Omental fat pad (tissue), 4 donors: ENCODE data around the gene PPP6R3. TPM values are rescaled to one million over a fixed set of nuclear protein-coding genes. Genes with fewer than 3 reads are reported as not detected.

Experiments used
- ATAC-seq: fragments of 150-250 bp; one replicate; pipeline ENCODE4 v1.9.1; 2016; ENCODE audit warnings: mild to moderate bottlenecking, moderate library complexity; ENCODE audit not compliant: low FRiP score
- DNase-seq: peaks from one replicate; pipeline ENCODE4 v3.0.0-alpha.2; 2019; ENCODE audit warnings: low spot score
- CTCF ChIP-seq, 3 donors: fragments of 450-650 bp; IDR thresholded peaks; one replicate each; pipeline ENCODE4 v1.5.1; 2016 to 2017; ENCODE audit warnings: antibody characterized with exemption in 3 of 3, mild to moderate bottlenecking in 3 of 3, moderate library complexity in 2 of 3
- total RNA-seq, 4 donors: library from RNA; depleted of rRNA; stranded (reverse); fragments of >200 nt; gene quantifications; one replicate each; pipeline ENCODE4 v1.1.0, GENCODE V29; 2016

The PPP6R3 gene
- total RNA-seq, 4 donors from 2014 or later, result 104 to 137 (median 119) TPM

GRCh38 chr11:68570691-68571090 is 110.1 kb downstream of the PPP6R3 start:
- DNase-seq, result no peak
- TF ChIP-seq CTCF (IDR thresholded peaks at IDR 0.05), result no peak
- no peak for ATAC-seq

- DNase-seq, result no peak
- ATAC-seq, result no peak
- TF ChIP-seq CTCF (IDR thresholded peaks at IDR 0.05), result no peak
These were observed 113.8 kb downstream of the PPP6R3 start for GRCh38 chr11:68574308-68574707.

- TF ChIP-seq CTCF (IDR thresholded peaks at IDR 0.05), result no peak
- DNase-seq (no peak), ATAC-seq (no peak)
These were observed 114.6 kb downstream of the PPP6R3 start for GRCh38 chr11:68575025-68575665.

- DNase-seq (no peak), ATAC-seq (no peak)
- no peak for TF ChIP-seq CTCF (IDR thresholded peaks at IDR 0.05)
These were observed 118.9 kb downstream of the PPP6R3 start for GRCh38 chr11:68579455-68579854.

- ATAC-seq (no peak), DNase-seq (no peak)
- TF ChIP-seq CTCF (IDR thresholded peaks at IDR 0.05), result no peak
These were observed 120.9 kb downstream of the PPP6R3 start for GRCh38 chr11:68581439-68581838.

GRCh38 chr11:68581901-68582300 is 121.3 kb downstream of the PPP6R3 start:
- no peak for TF ChIP-seq CTCF (IDR thresholded peaks at IDR 0.05)

GRCh38 chr11:68582416-68583040 is 122.0 kb downstream of the PPP6R3 start:
- TF ChIP-seq CTCF (IDR thresholded peaks at IDR 0.05), result no peak
- ATAC-seq (no peak), DNase-seq (no peak)

More at GRCh38 chr11:68581901-68582300, 121.3 kb downstream of the PPP6R3 start:
- ATAC-seq (no peak), DNase-seq (no peak)
